Neutrophil (primary cell): ENCODE results near the gene DIS3L2.

ENCODE experiments used
- H3K27ac ChIP-seq: fragments of 200-600 bp; sonication (generic); 2 replicates; pipeline ENCODE4 v1.5.1; 2016; ENCODE audit warnings: mild to moderate bottlenecking, moderate library complexity
- H3K27me3 ChIP-seq: fragments of 200-600 bp; sonication (generic); 2 replicates; pipeline ENCODE4 v1.6.0; 2016; ENCODE audit warnings: mild to moderate bottlenecking
- H3K36me3 ChIP-seq: fragments of 200-600 bp; sonication (generic); 2 replicates; pipeline ENCODE4 v1.5.1; 2017
- H3K4me1 ChIP-seq, 2 experiments: fragments of 200-600 bp in 1 of 2; sonication (generic) in 1 of 2; 1 replicate in 1 of 2; 2 replicates in 1 of 2; pipeline versions ENCODE4 v1.5.1 to v1.6.1; 2013 to 2016; ENCODE audit warnings: low read depth in 1 of 2, low read length in 1 of 2, mild to moderate bottlenecking in 1 of 2, moderate library complexity in 1 of 2; ENCODE audit not compliant: control insufficient read depth in 1 of 2, insufficient read depth in 1 of 2
- H3K4me3 ChIP-seq, 2 experiments: fragments of 200-600 bp in 1 of 2; sonication (generic) in 1 of 2; 1 replicate in 1 of 2; 2 replicates in 1 of 2; pipeline ENCODE4 v1.5.1; 2013 to 2016; ENCODE audit warnings: low read depth in 1 of 2, low read length in 1 of 2, mild to moderate bottlenecking in 1 of 2, moderate library complexity in 1 of 2
- H3K9me3 ChIP-seq: fragments of 200-600 bp; sonication (generic); 2 replicates; pipeline ENCODE4 v1.5.1; 2016
- CTCF ChIP-seq: fragments of 200-600 bp; sonication (generic); IDR thresholded peaks from 2 replicates; pipeline ENCODE4 v1.5.1; 2016; ENCODE audit warnings: antibody characterized with exemption

DIS3L2 gene

GRCh38 chr2:231965102-231965501 lies 3.6 kb downstream of the DIS3L2 start:
- TF ChIP-seq CTCF, result no peak
- peaks cover 13 to 15% of the 10 kb centered on the region in 2 experiments for H3K4me1 ChIP-seq
- no peaks in the 10 kb centered on the region for H3K27me3 ChIP-seq
- no peaks in the 10 kb centered on the region for H3K36me3 ChIP-seq
- no peak overlapping the region for H3K4me3 ChIP-seq
- H3K27ac ChIP-seq, result no peak overlapping the region
- H3K9me3 ChIP-seq, result peaks cover 5% of the 10 kb centered on the region

GRCh38 chr2:231966886-231967285 lies 5.4 kb downstream of the DIS3L2 start:
- TF ChIP-seq CTCF, result no peak
- H3K9me3 ChIP-seq, result peaks cover 5% of the 10 kb centered on the region
- no peak overlapping the region for H3K27ac ChIP-seq
- no peak overlapping the region for H3K4me3 ChIP-seq
- no peaks in the 10 kb centered on the region for H3K36me3 ChIP-seq
- H3K27me3 ChIP-seq, result no peaks in the 10 kb centered on the region
- H3K4me1 ChIP-seq, result peaks cover 8 to 11% of the 10 kb centered on the region in 2 experiments

- Histone ChIP-seq H3K36me3 (no peaks in the 10 kb centered on the region), H3K27me3 (no peaks in the 10 kb centered on the region), H3K27ac (no peak overlapping the region), H3K4me1 (peaks cover 7 to 8% of the 10 kb centered on the region in 2 experiments), H3K4me3 (no peak overlapping the region), H3K9me3 (peaks cover 5% of the 10 kb centered on the region)
- no peak for TF ChIP-seq CTCF
Measured at GRCh38 chr2:231968820-231969219, 7.3 kb downstream of the DIS3L2 start.

- H3K4me1 ChIP-seq, result peaks cover 7 to 8% of the 10 kb centered on the region in 2 experiments
- H3K4me3 ChIP-seq, result no peak overlapping the region
- no peaks in the 10 kb centered on the region for H3K27me3 ChIP-seq
- no peak overlapping the region for H3K27ac ChIP-seq
- H3K36me3 ChIP-seq, result no peaks in the 10 kb centered on the region
- TF ChIP-seq CTCF, result no peak
- H3K9me3 ChIP-seq, result peaks cover 5% of the 10 kb centered on the region
Measured at GRCh38 chr2:231970461-231970860, 8.9 kb downstream of the DIS3L2 start.

- H3K27me3 ChIP-seq, result no peaks in the 10 kb centered on the region
- no peaks in the 10 kb centered on the region for H3K4me1 ChIP-seq
- no peak for TF ChIP-seq CTCF
- H3K9me3 ChIP-seq, result no peaks in the 10 kb centered on the region
- H3K4me3 ChIP-seq, result no peak overlapping the region
- H3K27ac ChIP-seq, result no peak overlapping the region
- H3K36me3 ChIP-seq, result no peaks in the 10 kb centered on the region
Measured at GRCh38 chr2:231975001-231975400, 13.5 kb downstream of the DIS3L2 start.

- H3K4me1 ChIP-seq, result no peaks in the 10 kb centered on the region
- H3K36me3 ChIP-seq, result no peaks in the 10 kb centered on the region
- H3K4me3 ChIP-seq, result no peak overlapping the region
- H3K27me3 ChIP-seq, result no peaks in the 10 kb centered on the region
- no peak overlapping the region for H3K27ac ChIP-seq
- TF ChIP-seq CTCF, result no peak
- no peaks in the 10 kb centered on the region for H3K9me3 ChIP-seq
Measured at GRCh38 chr2:231977430-231977829, 15.9 kb downstream of the DIS3L2 start.
